CD4-positive, alpha-beta T cell treated with Interleukin-15 for 1 hour (primary cell): Measurements from ENCODE around the gene HNF1B.
"Not testable (repeated sequence)": the region's sequence is repeated elsewhere in the genome, so short reads cannot be mapped to it uniquely, and the experiment has no call there.

Experiments
- DNase-seq: peaks from one replicate; pipeline ENCODE4 v3.0.0-alpha.2; 2020

HNF1B gene

GRCh38 chr17:37744961-37745800 is at the start of gene HNF1B:
Gene HNF1B (minus strand): TSS chr17:37745059. CDS start chr17:37744884, 175 bp downstream.
- DNase-seq = peak; percentile 57

GRCh38 chr17:37792787-37793186 is 47.9 kb upstream of the HNF1B start:
- no peak for DNase-seq

GRCh38 chr17:37791447-37792399 is 46.9 kb upstream of the HNF1B start:
- DNase-seq = peak; percentile 42

- DNase-seq = no peak
Observed at GRCh38 chr17:37789771-37790541, 45.1 kb upstream of the HNF1B start.

- no peak for DNase-seq
Observed at GRCh38 chr17:37789021-37789565, 44.2 kb upstream of the HNF1B start.

- DNase-seq = no peak
Observed at GRCh38 chr17:37788526-37788925, 43.7 kb upstream of the HNF1B start.

- no peak for DNase-seq
Observed at GRCh38 chr17:37787055-37787757, 42.3 kb upstream of the HNF1B start.

- DNase-seq = no peak
Observed at GRCh38 chr17:37786481-37786880, 41.6 kb upstream of the HNF1B start.

GRCh38 chr17:37782460-37782859 is 37.6 kb upstream of the HNF1B start:
- not testable (repeated sequence) for DNase-seq

GRCh38 chr17:37781451-37781850 is 36.6 kb upstream of the HNF1B start:
- no peak for DNase-seq

- DNase-seq = no peak
Observed at GRCh38 chr17:37779554-37779953, 34.7 kb upstream of the HNF1B start.

- peak; percentile 48 for DNase-seq
Observed at GRCh38 chr17:37774504-37774903, 29.6 kb upstream of the HNF1B start.

- no peak for DNase-seq
Observed at GRCh38 chr17:37772982-37773381, 28.1 kb upstream of the HNF1B start.

- no peak for DNase-seq
Observed at GRCh38 chr17:37770631-37771518, 26.0 kb upstream of the HNF1B start.

GRCh38 chr17:37769050-37769449 is 24.2 kb upstream of the HNF1B start:
- DNase-seq = no peak

- DNase-seq = no peak
Observed at GRCh38 chr17:37768438-37768837, 23.6 kb upstream of the HNF1B start.

- no peak for DNase-seq
Observed at GRCh38 chr17:37766971-37767370, 22.1 kb upstream of the HNF1B start.

GRCh38 chr17:37764383-37764782 is 19.5 kb upstream of the HNF1B start:
- DNase-seq = no peak

GRCh38 chr17:37762666-37763065 is 17.8 kb upstream of the HNF1B start:
- no peak for DNase-seq

- no peak for DNase-seq
Observed at GRCh38 chr17:37761961-37762360, 17.1 kb upstream of the HNF1B start.

- no peak for DNase-seq
Observed at GRCh38 chr17:37761059-37761458, 16.2 kb upstream of the HNF1B start.
